Keratinocyte (primary cell): ENCODE results near the gene RAB3IL1. TPM values are rescaled to one million over a fixed set of nuclear protein-coding genes. Genes with fewer than 3 reads are reported as not detected.

Experiments used
- DNase-seq: peaks from one replicate; pipeline ENCODE4 v3.0.0-alpha.2; 2011; ENCODE audit warnings: low read depth, missing footprints, low spot score
- FAIRE-seq: peaks from 2 replicates; lab custom pipeline; 2011; peaks lifted over from hg19 to GRCh38; lab: Jason Lieb, UNC
- H2AFZ ChIP-seq: 2 replicates; pipeline ENCODE4 v1.6.0; 2012; ENCODE audit warnings: low read length, control low read depth, inconsistent platforms; ENCODE audit not compliant: control insufficient read depth
- H3K27ac ChIP-seq: 2 replicates; pipeline ENCODE4 v1.5.1; 2011; ENCODE audit warnings: low read length; ENCODE audit not compliant: control insufficient read depth, insufficient read depth
- H3K27me3 ChIP-seq: 3 replicates; pipeline ENCODE4 v1.6.0; 2011; ENCODE audit warnings: low read length; ENCODE audit not compliant: control insufficient read depth, insufficient read depth; ENCODE audit errors: extremely low read depth
- H3K36me3 ChIP-seq, 2 experiments: 2 replicates in 1 of 2; 3 replicates in 1 of 2; pipeline ENCODE4 v1.5.1; 2011; ENCODE audit warnings: low read length in 2 of 2, mild to moderate bottlenecking in 1 of 2; ENCODE audit not compliant: control insufficient read depth in 2 of 2, insufficient read depth in 2 of 2; ENCODE audit errors: extremely low read depth in 1 of 2
- H3K4me1 ChIP-seq: 3 replicates; pipeline ENCODE4 v1.5.1; 2011; ENCODE audit warnings: low read length; ENCODE audit not compliant: control insufficient read depth, insufficient read depth; ENCODE audit errors: extremely low read depth
- H3K4me2 ChIP-seq: 3 replicates; pipeline ENCODE4 v1.6.0; 2011; ENCODE audit warnings: low read depth, low read length; ENCODE audit not compliant: control insufficient read depth, insufficient read depth; ENCODE audit errors: extremely low read depth
- H3K4me3 ChIP-seq, 3 experiments: fragments of 200-600 bp in 1 of 3; sonication (generic) in 1 of 3; 2 replicates in 2 of 3; 3 replicates in 1 of 3; pipeline ENCODE4 v1.5.1; 2011 to 2016; ENCODE audit warnings: low read length in 3 of 3, mild to moderate bottlenecking in 3 of 3, control low read depth in 2 of 3, inconsistent platforms in 1 of 3, low read depth in 1 of 3, mixed read lengths in 1 of 3, mixed run types in 1 of 3, moderate library complexity in 1 of 3; ENCODE audit not compliant: control insufficient read depth in 2 of 3, insufficient read depth in 2 of 3; ENCODE audit errors: extremely low read depth in 1 of 3
- H3K79me2 ChIP-seq: 2 replicates; pipeline ENCODE4 v1.6.0; 2012; ENCODE audit warnings: low read length; ENCODE audit not compliant: control insufficient read depth, insufficient read depth
- H3K9ac ChIP-seq: 3 replicates; pipeline ENCODE4 v1.6.0; 2011; ENCODE audit warnings: low read length; ENCODE audit not compliant: control insufficient read depth, insufficient read depth; ENCODE audit errors: extremely low read depth
- H3K9me1 ChIP-seq: 3 replicates; pipeline ENCODE4 v1.6.0; 2011; ENCODE audit warnings: low read length; ENCODE audit not compliant: control insufficient read depth, insufficient read depth; ENCODE audit errors: extremely low read depth
- H3K9me3 ChIP-seq: 2 replicates; pipeline ENCODE4 v1.5.1; 2012; ENCODE audit warnings: low read depth, low read length; ENCODE audit not compliant: control insufficient read depth
- H4K20me1 ChIP-seq: 3 replicates; pipeline ENCODE4 v1.6.0; 2011; ENCODE audit warnings: low read length; ENCODE audit not compliant: control insufficient read depth, insufficient read depth; ENCODE audit errors: extremely low read depth
- EZH2 ChIP-seq: IDR thresholded peaks from one replicate; pipeline ENCODE4 v1.6.1; 2012; ENCODE audit warnings: inconsistent platforms, mild to moderate bottlenecking, low read length, moderate library complexity
- dilution Hi-C: fragments of 300-500 bp; cut with MboI; formaldehyde crosslinking; loops from one replicate; pipeline ENCODE4 v1.7.0; 2020; ENCODE audit warnings: low sequenced_read_pairs; ENCODE audit not compliant: extremely low pct_ligation_motif_present
- polyA plus RNA-seq, 5 experiments: library from polyadenylated mRNA; depleted of rRNA in 3 of 5; stranded (reverse) in 3 of 5; stranded (forward) in 1 of 5; unstranded in 1 of 5; fragments of >200 nt; gene quantifications; 1 replicate in 1 of 5; 2 replicates in 3 of 5; 3 replicates in 1 of 5; pipeline versions ENCODE4 v1.2.1 to v1.2.3, GENCODE V29; 2011 to 2012; ENCODE audit warnings: missing spikeins in 2 of 5, low read depth in 1 of 5, low replicate concordance in 1 of 5
- TF ChIP-seq, protein P1 (sequence below), 3 experiments: IDR thresholded peaks in 1 of 3; conservative IDR thresholded peaks in 1 of 3; optimal IDR thresholded peaks in 1 of 3; 2 replicates in 2 of 3; 3 replicates in 1 of 3; pipeline versions ENCODE3 to v1.5.1; 2011; ENCODE audit warnings: low read length in 3 of 3, mild to moderate bottlenecking in 3 of 3, moderate library complexity in 2 of 3, control low read depth in 1 of 3, inconsistent platforms in 1 of 3; ENCODE audit not compliant: insufficient read depth in 2 of 3; ENCODE audit errors: extremely low read depth in 1 of 3

The RAB3IL1 gene
- polyA plus RNA-seq, 1 donor (not counting 4 experiments of a cell fraction or from before 2014, with no cell fraction given) = 0.31 TPM

DNA sequence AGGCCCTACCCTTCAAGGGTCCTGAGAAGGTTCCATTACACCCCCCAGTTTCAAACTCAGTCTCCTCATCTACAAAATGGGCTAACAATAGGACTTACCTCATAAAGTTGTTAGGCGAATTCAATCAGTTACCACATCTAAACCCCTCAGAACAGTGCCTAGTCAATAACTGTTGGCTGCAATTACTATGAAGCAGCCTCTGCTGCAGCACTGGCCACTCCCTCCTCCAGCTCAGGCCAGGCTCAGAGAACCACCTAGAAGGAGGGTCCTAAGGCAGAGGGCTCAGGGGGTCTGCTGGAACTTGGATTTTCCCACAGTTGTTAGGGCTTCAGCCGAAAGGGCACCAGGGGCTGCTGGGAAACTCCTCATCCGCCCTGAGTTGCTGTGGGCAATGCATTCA, 30.7 kb downstream of the RAB3IL1 start:
- DNase-seq (no peak), FAIRE-seq (no peak)

DNA sequence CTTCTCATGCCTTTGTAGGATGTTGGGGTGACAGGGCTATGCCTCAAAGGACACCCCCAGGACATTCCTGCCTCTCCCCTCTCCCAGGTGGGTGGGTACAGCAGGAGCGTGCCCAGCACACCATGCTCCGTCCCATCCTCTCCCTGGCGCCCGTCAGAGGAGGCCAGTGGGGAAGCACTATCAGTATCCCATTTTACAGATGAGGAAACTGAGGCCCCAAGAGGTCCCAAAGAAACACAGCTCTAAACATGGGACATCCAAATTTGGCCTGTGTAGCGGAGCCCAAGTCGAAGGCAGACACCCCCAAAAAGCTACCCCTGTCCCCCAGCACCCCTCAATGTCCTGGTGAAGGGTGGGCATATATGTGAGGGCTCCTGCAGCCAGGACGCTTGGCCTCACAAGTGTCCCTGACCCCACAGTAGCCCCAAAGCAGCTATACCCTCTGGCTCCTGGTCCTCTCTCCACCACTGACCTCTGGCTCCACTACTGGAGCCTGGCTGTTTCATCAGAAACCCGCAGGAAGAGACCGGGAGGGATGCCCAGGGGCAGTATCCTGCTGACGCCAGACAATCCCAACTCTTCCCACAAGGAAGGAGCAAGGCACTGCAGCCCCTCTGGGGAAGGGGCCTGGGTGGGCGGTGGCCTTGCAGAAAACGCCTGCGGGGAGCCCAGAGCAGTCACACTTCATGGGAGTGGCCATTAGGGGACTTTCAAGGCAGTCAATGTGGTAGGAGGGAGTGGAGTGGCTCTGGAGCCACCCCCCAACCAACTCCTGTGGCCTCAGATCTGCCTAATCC, 31.4 kb downstream of the RAB3IL1 start:
- no peak for DNase-seq
- Histone ChIP-seq H3K27ac (no peak overlapping the region), H3K4me3 (no peak overlapping the region), H3K36me3 (peaks cover 0 to 4% of the 10 kb centered on the region in 2 experiments), H3K79me2 (no peaks in the 10 kb centered on the region), H3K27me3 (no peaks in the 10 kb centered on the region), H3K9me1 (no peaks in the 10 kb centered on the region), H3K9me3 (peaks cover 4% of the 10 kb centered on the region), H3K9ac (no peak overlapping the region), H3K4me2 (no peak overlapping the region), H2AFZ (no peak overlapping the region), H4K20me1 (no peaks in the 10 kb centered on the region), H3K4me1 (peaks cover 15% of the 10 kb centered on the region)
- TF ChIP-seq EZH2 = no peak
- TF ChIP-seq, protein P1, sequence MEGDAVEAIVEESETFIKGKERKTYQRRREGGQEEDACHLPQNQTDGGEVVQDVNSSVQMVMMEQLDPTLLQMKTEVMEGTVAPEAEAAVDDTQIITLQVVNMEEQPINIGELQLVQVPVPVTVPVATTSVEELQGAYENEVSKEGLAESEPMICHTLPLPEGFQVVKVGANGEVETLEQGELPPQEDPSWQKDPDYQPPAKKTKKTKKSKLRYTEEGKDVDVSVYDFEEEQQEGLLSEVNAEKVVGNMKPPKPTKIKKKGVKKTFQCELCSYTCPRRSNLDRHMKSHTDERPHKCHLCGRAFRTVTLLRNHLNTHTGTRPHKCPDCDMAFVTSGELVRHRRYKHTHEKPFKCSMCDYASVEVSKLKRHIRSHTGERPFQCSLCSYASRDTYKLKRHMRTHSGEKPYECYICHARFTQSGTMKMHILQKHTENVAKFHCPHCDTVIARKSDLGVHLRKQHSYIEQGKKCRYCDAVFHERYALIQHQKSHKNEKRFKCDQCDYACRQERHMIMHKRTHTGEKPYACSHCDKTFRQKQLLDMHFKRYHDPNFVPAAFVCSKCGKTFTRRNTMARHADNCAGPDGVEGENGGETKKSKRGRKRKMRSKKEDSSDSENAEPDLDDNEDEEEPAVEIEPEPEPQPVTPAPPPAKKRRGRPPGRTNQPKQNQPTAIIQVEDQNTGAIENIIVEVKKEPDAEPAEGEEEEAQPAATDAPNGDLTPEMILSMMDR (optimal IDR thresholded peaks at IDR 0.05 in 1 of 3, IDR thresholded peaks at IDR 0.05 in 1 of 3, conservative IDR thresholded peaks at IDR 0.05 in 1 of 3; ENCODE audit: extremely low read depth in 1 of 3, insufficient read depth in 2 of 3, low read length in 3 of 3) = no peak
- dilution Hi-C loops = no loop called here
- no peak for FAIRE-seq

More for the DNA sequence above, 30.7 kb downstream of the RAB3IL1 start:
- Histone ChIP-seq H3K4me1 (peaks cover 16% of the 10 kb centered on the region), H3K4me3 (no peak overlapping the region), H3K27me3 (no peaks in the 10 kb centered on the region), H3K79me2 (no peaks in the 10 kb centered on the region), H3K4me2 (no peak overlapping the region), H3K36me3 (peaks cover 0 to 4% of the 10 kb centered on the region in 2 experiments), H3K9ac (no peak overlapping the region), H4K20me1 (no peaks in the 10 kb centered on the region), H3K9me3 (peaks cover 4% of the 10 kb centered on the region), H2AFZ (no peak overlapping the region), H3K9me1 (no peaks in the 10 kb centered on the region), H3K27ac (no peak overlapping the region)
- dilution Hi-C loops = no loop called here
- TF ChIP-seq EZH2 = no peak
- TF ChIP-seq, protein P1 (optimal IDR thresholded peaks at IDR 0.05 in 1 of 3, IDR thresholded peaks at IDR 0.05 in 1 of 3, conservative IDR thresholded peaks at IDR 0.05 in 1 of 3; ENCODE audit: extremely low read depth in 1 of 3, insufficient read depth in 2 of 3, low read length in 3 of 3) = no peak
